GM21717 (cell line): ENCODE data around the gene NAT9.

Experiments
- ATAC-seq: cut with Tn5 transposase; IDR thresholded peaks from one replicate; pipeline ENCODE4 v1.9.1; 2021; ENCODE audit warnings: mild to moderate bottlenecking, moderate library complexity; ENCODE audit not compliant: unreplicated experiment

Gene NAT9

GRCh38 chr17:74731347-74731605 lies 44.9 kb downstream of the NAT9 start:
- no peak for ATAC-seq

- ATAC-seq: no peak
Measured at GRCh38 chr17:74730491-74731346, 45.4 kb downstream of the NAT9 start.

- ATAC-seq: no peak
Measured at GRCh38 chr17:74729866-74730265, 46.3 kb downstream of the NAT9 start.

GRCh38 chr17:74729368-74729767 lies 46.8 kb downstream of the NAT9 start:
- ATAC-seq: no peak

GRCh38 chr17:74728702-74729075 lies 47.5 kb downstream of the NAT9 start:
- no peak for ATAC-seq

GRCh38 chr17:74728033-74728701 lies 48.0 kb downstream of the NAT9 start:
- ATAC-seq: no peak

GRCh38 chr17:74725111-74725510 lies 51.0 kb downstream of the NAT9 start:
- ATAC-seq: no peak

GRCh38 chr17:74723891-74724290 lies 52.3 kb downstream of the NAT9 start:
- no peak for ATAC-seq

- ATAC-seq: no peak
Measured at GRCh38 chr17:74722782-74723181, 53.4 kb downstream of the NAT9 start.
